ENCODE results near the gene CPE. TPM values are rescaled to one million over a fixed set of nuclear protein-coding genes. Genes with fewer than 3 reads are reported as not detected.
A peak's percentile ranks its signal among the peaks of the same experiment; 100 is the strongest.

The CPE gene
- 24.0 and 48.3 TPM in 2 replicates for total RNA-seq

DNA sequence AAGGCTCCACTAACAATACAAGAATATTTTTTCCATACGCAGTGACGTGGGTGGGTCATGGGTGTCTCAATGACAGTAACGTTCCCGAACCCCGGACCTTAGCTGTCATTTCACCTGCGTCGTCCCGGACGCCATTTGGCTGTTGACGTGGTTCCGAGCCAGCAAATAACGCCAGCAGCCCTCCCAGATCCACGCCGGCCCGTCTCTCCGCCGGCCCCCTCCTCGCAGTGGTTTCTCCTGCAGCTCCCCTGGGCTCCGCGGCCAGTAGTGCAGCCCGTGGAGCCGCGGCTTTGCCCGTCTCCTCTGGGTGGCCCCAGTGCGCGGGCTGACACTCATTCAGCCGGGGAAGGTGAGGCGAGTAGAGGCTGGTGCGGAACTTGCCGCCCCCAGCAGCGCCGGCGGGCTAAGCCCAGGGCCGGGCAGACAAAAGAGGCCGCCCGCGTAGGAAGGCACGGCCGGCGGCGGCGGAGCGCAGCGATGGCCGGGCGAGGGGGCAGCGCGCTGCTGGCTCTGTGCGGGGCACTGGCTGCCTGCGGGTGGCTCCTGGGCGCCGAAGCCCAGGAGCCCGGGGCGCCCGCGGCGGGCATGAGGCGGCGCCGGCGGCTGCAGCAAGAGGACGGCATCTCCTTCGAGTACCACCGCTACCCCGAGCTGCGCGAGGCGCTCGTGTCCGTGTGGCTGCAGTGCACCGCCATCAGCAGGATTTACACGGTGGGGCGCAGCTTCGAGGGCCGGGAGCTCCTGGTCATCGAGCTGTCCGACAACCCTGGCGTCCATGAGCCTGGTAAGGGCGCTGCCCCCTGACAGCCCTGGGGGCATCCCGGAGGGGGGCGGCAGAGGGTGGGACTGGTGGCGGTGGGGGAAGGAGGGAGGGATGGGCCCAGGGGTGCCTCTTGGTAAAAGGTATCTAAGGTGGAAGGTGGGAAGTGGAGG lies at the start of gene CPE:
Gene CPE, plus strand, starts transcription at position 264 of the 933 bp plus-strand sequence. Its CDS starts 214 bp downstream, at position 478.
- no peaks in the 10 kb centered on the region for H3K36me3 ChIP-seq (ENCODE audit: control insufficient read depth, insufficient read depth, low read length)
- FAIRE-seq (no peak), DNase-seq (ENCODE audit: low read depth) (peak; percentile 50)
- H3K27me3 ChIP-seq (ENCODE audit: control insufficient read depth, insufficient read depth, low read length), result no peaks in the 10 kb centered on the region
- H3K4me3 ChIP-seq (ENCODE audit: low read depth, low read length), result peak within 1 kb of the TSS; percentile 47
- TF ChIP-seq, protein P1, sequence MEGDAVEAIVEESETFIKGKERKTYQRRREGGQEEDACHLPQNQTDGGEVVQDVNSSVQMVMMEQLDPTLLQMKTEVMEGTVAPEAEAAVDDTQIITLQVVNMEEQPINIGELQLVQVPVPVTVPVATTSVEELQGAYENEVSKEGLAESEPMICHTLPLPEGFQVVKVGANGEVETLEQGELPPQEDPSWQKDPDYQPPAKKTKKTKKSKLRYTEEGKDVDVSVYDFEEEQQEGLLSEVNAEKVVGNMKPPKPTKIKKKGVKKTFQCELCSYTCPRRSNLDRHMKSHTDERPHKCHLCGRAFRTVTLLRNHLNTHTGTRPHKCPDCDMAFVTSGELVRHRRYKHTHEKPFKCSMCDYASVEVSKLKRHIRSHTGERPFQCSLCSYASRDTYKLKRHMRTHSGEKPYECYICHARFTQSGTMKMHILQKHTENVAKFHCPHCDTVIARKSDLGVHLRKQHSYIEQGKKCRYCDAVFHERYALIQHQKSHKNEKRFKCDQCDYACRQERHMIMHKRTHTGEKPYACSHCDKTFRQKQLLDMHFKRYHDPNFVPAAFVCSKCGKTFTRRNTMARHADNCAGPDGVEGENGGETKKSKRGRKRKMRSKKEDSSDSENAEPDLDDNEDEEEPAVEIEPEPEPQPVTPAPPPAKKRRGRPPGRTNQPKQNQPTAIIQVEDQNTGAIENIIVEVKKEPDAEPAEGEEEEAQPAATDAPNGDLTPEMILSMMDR (IDR thresholded peaks at IDR 0.05; ENCODE audit: insufficient read depth, low read length, severe bottlenecking), result peak; percentile 61

DNA sequence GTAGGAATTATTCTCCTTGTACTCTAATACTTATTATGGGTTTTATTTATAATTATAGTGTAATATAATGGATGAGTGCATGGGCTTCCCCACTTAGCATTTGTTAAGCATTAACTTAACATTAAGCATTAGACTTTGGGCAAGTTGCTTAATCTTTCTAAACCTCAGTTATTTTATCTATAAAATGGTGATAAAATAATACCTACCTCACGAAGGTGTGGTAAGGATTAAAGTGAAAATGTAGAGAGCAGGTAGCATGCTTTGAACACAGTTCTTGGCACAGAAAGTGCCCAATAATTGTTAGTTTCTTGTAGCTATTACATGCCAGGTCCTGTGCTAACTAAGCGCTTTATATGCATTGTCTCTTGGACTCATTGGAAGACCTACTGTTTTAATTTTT lies 48.7 kb upstream of the CPE start:
- TF ChIP-seq, protein P1 (IDR thresholded peaks at IDR 0.05; ENCODE audit: insufficient read depth, low read length, severe bottlenecking), result no peak
- no peak for FAIRE-seq
- Histone ChIP-seq H3K27me3 (ENCODE audit: control insufficient read depth, insufficient read depth, low read length) (no peaks in the 10 kb centered on the region), H3K36me3 (ENCODE audit: control insufficient read depth, insufficient read depth, low read length) (peaks cover 3% of the 10 kb centered on the region), H3K4me3 (ENCODE audit: low read depth, low read length) (no peak overlapping the region)
- no peak for DNase-seq (ENCODE audit: low read depth)

DNA sequence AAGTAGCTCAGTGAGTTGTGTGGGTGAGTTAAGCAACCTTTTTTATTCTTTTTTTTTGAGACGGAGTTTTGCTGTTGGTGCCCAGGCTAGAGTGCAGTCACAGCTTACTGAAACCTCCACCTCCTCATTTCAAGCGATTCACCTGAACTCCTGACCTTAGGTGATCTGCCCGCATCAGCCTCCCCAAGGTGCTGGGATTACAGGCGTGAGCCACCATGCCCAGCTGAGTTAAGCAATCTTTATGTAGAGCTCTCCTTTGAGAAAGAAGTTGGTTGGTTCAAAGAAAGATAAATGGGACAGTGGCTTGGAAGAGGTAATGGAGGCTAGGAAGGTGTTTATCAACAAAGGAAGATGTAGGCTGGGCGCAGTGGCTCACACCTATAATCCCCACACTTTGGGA lies 48.1 kb upstream of the CPE start:
- TF ChIP-seq, protein P1 (IDR thresholded peaks at IDR 0.05; ENCODE audit: insufficient read depth, low read length, severe bottlenecking), result no peak
- peaks cover 3% of the 10 kb centered on the region for H3K36me3 ChIP-seq (ENCODE audit: control insufficient read depth, insufficient read depth, low read length)
- DNase-seq (ENCODE audit: low read depth) (no peak), FAIRE-seq (no peak)
- H3K4me3 ChIP-seq (ENCODE audit: low read depth, low read length), result no peak overlapping the region
- no peaks in the 10 kb centered on the region for H3K27me3 ChIP-seq (ENCODE audit: control insufficient read depth, insufficient read depth, low read length)

DNA sequence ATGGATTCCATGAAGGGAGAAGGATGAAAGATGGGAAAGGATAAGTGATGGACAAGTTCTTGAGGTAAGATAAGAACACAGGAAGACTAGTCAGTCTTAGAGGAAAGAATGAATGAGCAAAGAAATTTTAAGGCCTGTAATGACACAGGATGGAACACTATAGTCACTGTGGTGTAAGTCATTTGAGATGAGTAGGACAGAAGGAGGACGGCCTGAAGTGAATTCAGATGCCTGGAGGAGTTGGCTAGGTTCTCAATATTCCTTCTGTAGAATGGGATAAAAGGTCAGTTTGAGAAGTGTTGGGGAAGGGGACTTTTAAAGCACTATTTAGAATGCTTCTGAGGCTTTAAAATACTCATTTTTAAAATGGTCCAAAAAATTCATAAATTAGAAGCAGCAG lies 47.4 kb upstream of the CPE start:
- no peak overlapping the region for H3K4me3 ChIP-seq (ENCODE audit: low read depth, low read length)
- TF ChIP-seq, protein P1 (IDR thresholded peaks at IDR 0.05; ENCODE audit: insufficient read depth, low read length, severe bottlenecking), result no peak
- no peak for FAIRE-seq
- H3K27me3 ChIP-seq (ENCODE audit: control insufficient read depth, insufficient read depth, low read length), result no peaks in the 10 kb centered on the region
- peak; percentile 28 for DNase-seq (ENCODE audit: low read depth)
- H3K36me3 ChIP-seq (ENCODE audit: control insufficient read depth, insufficient read depth, low read length), result peaks cover 3% of the 10 kb centered on the region

DNA sequence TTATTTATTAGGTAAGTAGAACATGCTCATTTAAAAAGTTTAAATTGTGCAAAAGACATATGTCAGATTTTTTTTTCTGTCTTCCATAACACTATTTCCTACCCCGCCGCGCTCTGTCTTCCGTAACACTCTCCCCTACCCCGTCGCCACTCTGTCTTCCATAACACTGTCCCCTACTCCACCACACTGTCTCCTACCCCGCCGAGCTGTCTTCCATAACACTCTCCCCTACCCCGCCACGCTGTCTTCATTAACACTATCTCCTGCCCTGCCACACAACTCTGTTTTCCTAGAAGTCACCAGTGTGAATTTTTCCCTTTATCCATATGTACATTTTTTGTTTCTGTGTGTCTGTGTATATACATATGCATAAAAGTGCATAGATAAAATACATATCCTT lies 47.0 kb upstream of the CPE start:
- FAIRE-seq (no peak), DNase-seq (ENCODE audit: low read depth) (no peak)
- H3K4me3 ChIP-seq (ENCODE audit: low read depth, low read length), result no peak overlapping the region
- TF ChIP-seq, protein P1 (IDR thresholded peaks at IDR 0.05; ENCODE audit: insufficient read depth, low read length, severe bottlenecking), result no peak
- H3K27me3 ChIP-seq (ENCODE audit: control insufficient read depth, insufficient read depth, low read length), result no peaks in the 10 kb centered on the region
- peaks cover 4% of the 10 kb centered on the region for H3K36me3 ChIP-seq (ENCODE audit: control insufficient read depth, insufficient read depth, low read length)

All from bronchial epithelial cell (primary cell).